ENCODE results near the gene NIT2. TPM values are rescaled to one million over a fixed set of nuclear protein-coding genes. Genes with fewer than 3 reads are reported as not detected.
"Not testable (repeated sequence)": the region's sequence is repeated elsewhere in the genome, so short reads cannot be mapped to it uniquely, and the experiment has no call there.

The NIT2 gene
- total RNA-seq, 1 experiment from 2014 or later, result 48.4 TPM

GRCh38 chr3:100338911-100339310 is 4.4 kb downstream of the NIT2 start:
- no peak for DNase-seq (ENCODE audit: low read depth)

DNA sequence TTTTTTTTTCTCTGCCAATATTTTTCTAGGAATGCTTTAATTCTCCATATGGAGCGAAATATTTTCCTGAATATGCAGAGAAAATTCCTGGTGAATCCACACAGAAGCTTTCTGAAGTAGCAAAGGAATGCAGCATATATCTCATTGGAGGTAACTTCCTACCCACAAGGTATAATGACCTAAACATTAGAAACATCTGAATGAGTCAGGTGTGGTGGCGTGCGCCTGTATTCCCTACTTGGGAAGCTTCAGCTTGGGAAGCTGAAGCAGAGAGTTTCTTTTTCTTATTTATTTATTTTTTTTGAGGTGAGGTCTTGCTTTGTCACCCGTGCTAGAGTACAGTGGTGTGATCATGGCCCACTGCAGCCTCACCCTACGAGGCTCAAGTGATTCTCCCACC is 5.2 kb downstream of the NIT2 start:
- no peak for DNase-seq (ENCODE audit: low read depth)

GRCh38 chr3:100340527-100340926 is 6.0 kb downstream of the NIT2 start:
- no peak for DNase-seq (ENCODE audit: low read depth)

DNA sequence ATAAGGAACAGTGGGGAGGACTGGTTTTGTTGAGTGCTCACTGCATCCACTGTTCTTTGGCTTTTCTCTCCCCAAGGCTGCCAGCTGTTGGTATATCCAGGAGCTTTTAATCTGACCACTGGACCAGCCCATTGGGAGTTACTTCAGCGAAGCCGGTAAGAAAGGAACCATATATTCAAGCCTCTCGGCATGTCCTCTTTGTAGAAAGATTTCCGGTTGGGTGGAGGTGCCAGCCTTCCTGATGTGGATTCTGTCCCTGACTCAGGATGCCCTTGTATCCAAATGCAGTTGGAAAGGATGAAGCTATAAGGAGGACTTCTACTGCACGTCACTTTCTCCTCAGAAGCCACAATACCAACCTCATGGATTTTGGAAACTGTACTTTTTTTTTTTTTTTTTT is 14.2 kb downstream of the NIT2 start:
- DNase-seq (ENCODE audit: low read depth), result no peak

DNA sequence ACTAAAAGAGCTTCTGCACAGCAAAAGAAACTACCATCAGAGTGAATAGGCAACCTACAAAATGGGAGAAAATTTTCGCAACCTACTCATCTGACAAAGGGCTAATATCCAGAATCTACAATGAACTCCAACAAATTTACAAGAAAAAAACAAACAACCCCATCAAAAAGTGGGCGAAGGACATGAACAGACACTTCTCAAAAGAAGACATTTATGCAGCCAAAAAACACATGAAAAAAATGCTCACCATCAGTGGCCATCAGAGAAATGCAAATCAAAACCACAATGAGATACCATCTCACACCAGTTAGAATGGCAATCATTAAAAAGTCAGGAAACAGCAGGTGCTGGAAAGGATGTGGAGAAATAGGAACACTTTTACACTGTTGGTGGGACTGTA is 17.2 kb downstream of the NIT2 start:
- DNase-seq (ENCODE audit: low read depth), result not testable (repeated sequence)

- DNase-seq (ENCODE audit: low read depth), result no peak
Measured at GRCh38 chr3:100352296-100353231, 18.0 kb downstream of the NIT2 start.

DNA sequence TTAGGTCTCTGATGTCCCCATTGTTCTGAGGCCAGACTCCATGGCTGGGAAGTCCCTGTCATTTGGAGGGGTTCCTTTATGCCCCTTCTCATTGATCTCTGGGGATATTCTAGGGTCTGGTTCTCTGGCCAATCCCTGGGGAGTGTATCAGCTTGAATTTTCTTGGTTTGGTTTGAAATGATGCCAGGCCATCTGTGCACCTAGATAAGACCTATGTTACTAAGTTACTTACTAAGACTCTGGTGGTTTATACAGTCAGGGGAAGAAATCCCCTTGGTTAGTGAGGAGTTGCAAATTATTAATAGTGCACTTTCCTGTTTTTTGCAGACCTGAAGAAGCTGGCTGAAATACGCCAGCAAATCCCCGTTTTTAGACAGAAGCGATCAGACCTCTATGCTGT is 20.3 kb downstream of the NIT2 start:
- DNase-seq (ENCODE audit: low read depth), result no peak

- no peak for DNase-seq (ENCODE audit: low read depth)
Measured at GRCh38 chr3:100358413-100358812, 23.9 kb downstream of the NIT2 start.

- DNase-seq (ENCODE audit: low read depth), result no peak
Measured at GRCh38 chr3:100359035-100359434, 24.5 kb downstream of the NIT2 start.

GRCh38 chr3:100360757-100361496 is 26.4 kb downstream of the NIT2 start:
- DNase-seq (ENCODE audit: low read depth), result no peak

- DNase-seq (ENCODE audit: low read depth), result no peak
Measured at GRCh38 chr3:100361897-100362296, 27.3 kb downstream of the NIT2 start.

DNA sequence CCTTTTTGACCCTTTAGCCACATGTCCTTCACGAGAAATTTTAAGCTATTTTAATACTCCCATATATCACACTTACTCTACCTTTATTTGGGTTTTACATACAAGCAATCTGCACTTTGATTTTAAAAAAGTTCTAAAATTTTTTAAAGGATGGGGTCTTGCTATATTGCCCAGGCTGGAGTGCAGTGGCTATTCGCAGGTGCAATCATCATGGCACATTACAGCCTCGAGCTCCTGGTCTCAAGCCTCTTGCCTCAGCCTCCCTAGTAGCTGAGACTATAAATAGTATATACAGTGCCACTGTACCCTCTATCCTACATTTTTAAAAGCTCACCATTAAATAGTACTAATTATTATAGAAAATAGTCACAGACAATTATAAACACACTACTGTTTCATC is 29.9 kb downstream of the NIT2 start:
- no peak for DNase-seq (ENCODE audit: low read depth)

- DNase-seq (ENCODE audit: low read depth), result no peak
Measured at GRCh38 chr3:100366424-100366823, 31.9 kb downstream of the NIT2 start.

DNA sequence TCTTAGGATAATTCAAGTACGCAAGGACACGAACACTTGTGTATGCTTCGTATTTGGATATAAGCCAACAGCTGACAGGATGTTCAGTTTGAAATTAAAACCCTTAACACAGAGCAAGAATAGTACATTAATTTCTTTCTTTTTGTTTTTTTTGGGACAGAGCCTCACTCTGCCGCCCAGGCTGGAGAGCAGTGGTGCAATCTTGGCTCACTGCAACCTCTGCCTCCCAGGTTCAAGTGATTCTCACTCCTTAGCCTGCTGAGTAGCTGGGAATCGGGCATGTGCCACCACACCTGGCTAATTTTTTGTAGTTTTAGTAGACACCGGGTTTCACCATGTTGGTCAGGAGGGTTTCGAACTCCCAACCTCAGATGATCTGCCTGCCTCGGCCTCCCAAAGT is 33.9 kb downstream of the NIT2 start:
- DNase-seq (ENCODE audit: low read depth), result no peak

DNA sequence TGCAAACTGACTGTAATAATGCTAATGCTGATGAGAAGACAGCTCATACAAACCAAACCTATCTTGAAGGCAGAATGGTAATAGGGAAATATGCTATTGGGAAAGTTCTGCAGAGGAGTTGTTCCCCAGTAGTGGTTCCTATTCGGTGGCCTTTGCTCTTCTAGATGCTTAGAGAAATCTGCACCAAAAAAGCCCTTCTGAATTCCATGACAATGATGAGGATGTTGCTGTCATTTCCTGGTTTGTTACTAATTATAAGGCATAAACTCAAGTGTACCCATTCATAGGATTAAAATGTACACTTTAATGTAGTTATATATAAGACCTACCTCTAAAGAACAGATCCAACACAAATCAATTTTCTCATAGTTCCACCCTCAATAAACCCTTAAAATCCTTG is 36.2 kb downstream of the NIT2 start:
- no peak for DNase-seq (ENCODE audit: low read depth)

GRCh38 chr3:100374521-100374920 is 40.0 kb downstream of the NIT2 start:
- DNase-seq (ENCODE audit: low read depth), result no peak

DNA sequence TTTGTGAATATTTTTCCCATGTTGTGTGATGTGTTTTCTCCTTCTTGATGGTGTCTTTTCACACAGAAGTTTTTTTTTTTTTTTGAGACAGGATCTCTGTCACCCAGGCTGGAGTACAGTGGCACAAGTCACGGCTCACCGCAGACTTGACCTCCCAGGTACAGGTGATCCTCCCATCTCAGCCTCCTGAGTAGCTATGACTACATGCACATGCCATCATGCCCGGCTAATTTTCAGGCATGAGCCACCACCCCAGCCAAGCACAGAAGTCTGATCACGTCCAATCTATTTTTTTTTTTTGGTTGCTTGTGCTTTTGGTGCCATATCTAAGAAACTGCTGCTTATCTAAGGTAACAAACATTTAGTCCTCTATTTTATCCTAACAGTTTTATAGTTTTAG is 41.7 kb downstream of the NIT2 start:
- DNase-seq (ENCODE audit: low read depth), result no peak

DNA sequence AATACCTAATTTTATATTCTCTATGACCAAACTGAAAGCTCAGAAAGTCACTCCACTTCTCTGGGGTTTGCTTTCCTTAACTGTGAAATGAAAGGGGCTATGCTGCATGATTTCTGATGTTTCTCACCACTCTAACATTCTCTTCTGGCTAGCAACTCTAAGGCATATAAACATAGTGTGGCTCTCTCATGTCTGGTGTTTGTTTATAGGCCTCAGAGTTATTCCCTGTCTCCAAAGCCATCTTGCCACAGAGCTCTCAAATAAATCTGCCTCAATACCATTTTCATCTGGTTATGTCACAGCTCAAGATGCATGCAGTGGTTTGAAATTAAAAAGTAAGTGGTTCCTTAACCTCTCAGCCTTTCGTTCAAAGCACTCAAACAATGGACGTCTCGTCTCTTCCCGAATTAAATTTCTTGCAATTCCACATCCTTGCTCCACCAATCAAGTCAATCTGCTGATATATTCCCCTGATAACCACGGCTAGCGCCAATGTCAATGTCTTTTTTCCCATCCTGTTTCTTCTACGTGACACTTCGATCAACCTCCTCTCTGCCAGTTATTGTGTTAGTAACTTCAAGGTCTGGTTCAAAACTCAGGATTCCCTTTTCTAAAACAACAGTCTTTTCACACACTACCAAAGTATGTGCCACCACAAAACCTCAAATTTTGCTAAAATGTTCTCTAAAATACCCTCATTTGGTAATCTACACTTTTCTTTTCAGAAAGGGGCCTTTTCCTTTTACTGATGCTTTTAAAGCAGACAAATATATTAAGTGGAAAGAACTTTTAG is 50.4 kb downstream of the NIT2 start:
- no peak for DNase-seq (ENCODE audit: low read depth)

DNA sequence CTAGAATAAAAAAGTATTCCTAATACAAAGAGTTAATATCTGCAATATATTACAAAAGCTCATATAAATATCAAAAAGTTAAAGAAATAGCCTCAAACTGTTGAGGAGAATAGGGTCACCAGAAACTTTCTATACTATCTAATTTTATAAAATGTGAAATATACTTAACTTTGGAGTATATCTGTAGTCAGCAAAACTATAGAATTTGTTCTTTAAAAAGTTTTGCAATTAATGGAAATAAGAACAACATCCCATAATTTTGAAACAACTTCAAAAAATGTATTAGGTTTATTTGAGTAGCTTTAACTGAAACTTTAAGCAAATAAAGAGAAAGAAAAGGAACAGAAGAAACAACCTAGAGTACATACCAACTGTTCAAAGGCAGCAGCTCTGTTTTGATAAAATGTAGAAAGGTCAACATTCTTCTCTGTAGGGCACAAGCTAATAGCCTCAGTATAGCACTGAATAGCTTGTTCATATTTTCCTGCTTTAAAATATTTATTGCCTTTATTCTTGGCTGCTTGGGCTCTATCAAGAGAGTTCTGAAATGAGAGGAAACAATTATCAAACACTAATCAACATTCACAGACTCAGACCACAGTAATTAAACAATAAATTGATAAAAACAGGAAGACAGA is 52.0 kb downstream of the NIT2 start:
- no peak for DNase-seq (ENCODE audit: low read depth)

DNA sequence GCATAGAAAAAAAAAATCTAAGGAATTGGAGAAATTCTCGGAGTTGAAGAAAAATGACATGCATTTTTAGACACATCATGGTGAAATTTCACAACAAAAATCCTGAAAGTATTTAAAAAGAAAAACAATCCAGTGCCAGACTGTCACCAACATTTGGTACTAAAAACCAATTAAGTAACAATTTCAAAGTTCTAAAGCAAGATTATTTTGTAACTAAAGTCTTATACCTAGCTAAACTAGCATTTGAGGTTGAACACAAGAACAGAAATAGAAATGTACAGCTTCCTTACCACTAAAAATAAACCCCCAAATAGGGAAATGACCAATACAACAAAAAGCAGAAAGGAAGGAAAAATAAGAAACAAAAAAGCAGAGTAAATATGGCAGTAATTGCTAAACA is 54.5 kb downstream of the NIT2 start:
- no peak for DNase-seq (ENCODE audit: low read depth)

GRCh38 chr3:100395679-100396431 is 61.3 kb downstream of the NIT2 start:
- no peak for DNase-seq (ENCODE audit: low read depth)

All from M059J (cell line).